GM21367 (cell line): ENCODE results near the gene OGT.
"Not testable (repeated sequence)": the region's sequence is repeated elsewhere in the genome, so short reads cannot be mapped to it uniquely, and the experiment has no call there.

Experiments
- ATAC-seq: cut with Tn5 transposase; IDR thresholded peaks from one replicate; pipeline ENCODE4 v1.9.1; 2021; ENCODE audit not compliant: unreplicated experiment

Gene OGT

DNA sequence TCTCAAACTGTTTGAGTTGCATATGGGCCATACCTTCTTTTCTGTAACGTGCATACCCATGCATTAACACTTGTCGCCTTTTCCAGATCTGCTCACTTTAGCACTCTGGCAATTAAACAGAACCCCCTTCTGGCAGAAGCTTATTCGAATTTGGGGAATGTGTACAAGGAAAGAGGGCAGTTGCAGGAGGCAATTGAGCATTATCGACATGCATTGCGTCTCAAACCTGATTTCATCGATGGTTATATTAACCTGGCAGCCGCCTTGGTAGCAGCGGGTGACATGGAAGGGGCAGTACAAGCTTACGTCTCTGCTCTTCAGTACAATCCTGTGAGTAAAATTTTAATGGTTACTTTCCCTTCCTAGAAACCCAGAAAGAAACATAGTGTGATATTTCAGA is 4.8 kb downstream of the OGT start:
- no peak for ATAC-seq

DNA sequence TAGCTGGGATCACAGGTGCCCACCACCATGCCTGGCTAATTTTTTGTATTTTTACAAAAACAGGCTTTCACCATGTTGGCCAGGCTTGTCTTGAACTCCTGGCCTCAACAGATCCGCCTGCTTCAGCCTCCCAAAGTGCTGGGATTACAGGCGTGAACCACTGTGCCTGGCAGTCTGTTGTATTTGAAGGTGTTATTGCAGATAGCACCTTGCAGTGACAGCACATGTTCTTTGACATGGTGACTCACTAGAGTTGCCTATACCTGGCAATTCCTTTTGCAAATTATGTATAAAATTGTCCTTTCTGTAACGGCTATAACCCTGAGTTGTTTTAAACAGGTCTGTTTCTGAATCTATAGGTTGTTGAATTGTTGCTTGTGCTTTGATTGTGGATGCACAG is 7.9 kb downstream of the OGT start:
- ATAC-seq, result peak; percentile 17

DNA sequence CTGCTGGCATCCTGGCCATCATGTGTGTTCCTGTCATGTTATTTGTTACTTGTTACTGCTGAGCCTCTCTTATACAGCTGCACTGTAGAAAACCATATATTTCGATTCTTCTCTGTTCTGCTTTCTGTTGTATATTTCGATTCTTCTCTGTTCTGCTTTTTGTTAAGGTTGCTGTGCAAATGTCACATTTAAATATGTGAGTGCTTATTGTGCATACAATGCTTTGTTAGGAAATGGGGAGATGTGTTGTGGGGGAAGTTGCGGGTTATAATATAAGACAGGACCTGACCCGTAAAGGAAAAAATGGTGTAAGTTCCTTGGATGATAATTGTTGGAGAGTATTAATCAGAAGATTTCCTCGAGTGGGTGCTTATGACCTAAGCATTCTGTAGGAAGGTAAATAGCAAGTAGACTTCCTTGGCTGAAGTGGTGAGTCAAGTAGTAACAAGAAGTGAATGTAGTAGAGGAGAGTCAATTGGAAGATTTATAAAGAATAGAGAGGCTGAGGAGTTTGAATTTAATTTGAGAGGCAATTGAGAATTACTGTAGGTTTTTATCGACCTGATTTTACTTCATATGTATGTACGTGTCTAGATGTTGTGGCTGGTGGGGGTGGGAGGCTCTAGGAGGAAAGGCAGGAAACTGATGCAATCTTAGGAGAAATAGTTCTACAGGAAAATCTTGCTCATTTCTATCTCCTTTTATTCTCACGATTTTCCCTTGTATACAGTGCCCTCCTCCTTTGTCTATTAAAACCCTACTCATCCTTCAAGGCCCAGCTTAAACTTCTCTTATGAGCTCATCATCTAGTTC is 8.5 kb downstream of the OGT start:
- peak; percentile 82 for ATAC-seq

GRCh38 chrX:71542411-71542810 is 9.5 kb downstream of the OGT start:
- no peak for ATAC-seq

DNA sequence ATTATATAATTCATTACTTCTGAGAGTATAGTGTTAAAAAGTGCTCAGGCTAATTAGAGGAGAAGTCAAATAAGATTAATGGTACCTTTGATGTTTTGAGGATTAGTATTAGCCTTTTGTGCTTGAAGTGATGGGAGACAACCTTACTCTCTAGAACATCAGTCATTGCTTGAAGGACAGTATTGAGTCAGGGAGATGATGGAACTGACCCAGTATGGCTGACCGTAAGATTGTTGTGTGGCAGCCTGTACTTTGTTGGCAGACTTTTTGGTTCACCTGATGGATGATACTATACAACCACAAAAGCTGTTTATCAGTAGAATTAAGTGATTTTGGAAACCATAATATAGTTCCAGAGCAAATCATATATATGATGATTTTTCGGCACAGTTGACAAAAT is 9.9 kb downstream of the OGT start:
- no peak for ATAC-seq

GRCh38 chrX:71543316-71543715 is 10.4 kb downstream of the OGT start:
- ATAC-seq, result no peak

DNA sequence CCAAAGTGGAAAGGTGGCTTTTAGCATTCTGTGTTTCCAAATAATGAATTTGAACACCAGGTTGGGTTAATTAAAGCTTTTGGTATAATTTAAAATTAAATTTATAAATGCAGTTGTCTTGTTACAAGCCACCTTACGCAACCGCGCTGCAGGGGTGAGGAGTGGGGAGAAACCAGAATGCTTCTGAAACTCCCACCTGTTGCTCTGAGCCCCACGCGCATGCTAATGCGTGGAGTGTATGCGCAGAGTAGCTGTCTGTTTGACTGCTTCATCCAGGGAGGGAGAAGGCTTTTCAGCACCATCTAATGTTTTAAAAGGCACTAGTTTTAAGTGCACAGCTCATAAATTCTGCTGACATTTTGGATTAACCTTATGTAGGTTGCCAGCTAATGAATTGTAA is 12.5 kb downstream of the OGT start:
- no peak for ATAC-seq

DNA sequence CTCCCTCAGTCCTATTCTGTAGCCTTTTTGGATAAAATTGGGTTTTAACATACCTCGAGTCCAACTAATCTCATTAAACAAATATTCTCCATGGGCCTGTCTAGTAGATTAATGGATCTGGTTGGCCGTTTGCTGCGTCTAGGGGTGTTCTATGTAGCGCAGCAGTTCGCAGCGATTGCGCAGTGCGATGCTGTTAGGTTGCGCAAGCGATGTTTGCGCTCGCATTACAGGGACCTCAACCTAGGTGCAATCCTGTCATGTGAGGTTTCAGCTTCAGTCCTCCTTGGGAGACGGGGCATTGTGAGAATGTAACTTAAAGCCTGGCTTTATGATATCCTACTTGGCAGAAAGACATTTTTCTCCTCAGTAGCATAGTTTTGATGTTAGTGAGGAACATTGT is 14.0 kb downstream of the OGT start:
- no peak for ATAC-seq

GRCh38 chrX:71547339-71547738 is 14.4 kb downstream of the OGT start:
- ATAC-seq, result no peak

DNA sequence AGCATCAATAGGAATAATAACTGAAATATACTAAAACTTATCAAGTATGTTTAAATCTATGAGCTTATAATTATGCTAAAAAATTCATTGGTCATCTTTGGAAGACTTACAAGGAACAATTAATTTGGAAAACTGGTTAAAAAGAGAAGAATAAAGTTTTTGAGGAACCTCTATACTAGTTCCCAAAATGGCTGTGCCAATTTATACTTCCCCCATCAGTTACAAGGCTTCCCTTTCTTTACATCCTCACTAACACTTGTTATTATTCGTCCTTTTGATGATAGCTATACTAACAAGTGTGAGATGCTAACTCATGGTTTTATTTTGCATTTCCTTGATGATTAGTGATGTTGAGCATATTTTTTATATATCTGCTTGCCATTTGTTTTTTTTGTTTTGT is 17.1 kb downstream of the OGT start:
- ATAC-seq, result no peak

DNA sequence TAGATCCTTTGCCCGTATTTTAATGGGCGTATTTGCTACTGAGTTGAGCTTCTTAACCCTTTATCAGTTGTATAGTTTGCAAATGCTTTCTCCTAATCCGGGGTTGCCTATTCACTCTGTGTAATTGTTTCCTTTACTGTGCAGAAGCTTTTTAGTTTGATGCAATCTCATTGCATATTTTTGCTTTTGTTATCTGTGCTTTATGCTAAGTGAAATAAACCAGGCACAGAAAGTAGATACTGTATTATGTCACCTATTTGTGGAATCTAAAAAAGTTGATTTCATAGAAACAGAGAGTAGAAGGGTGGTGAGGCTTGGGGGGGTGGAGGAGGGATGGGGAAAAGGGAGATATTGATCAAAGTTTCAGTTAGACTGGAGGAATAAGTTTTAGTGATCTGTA is 17.7 kb downstream of the OGT start:
- no peak for ATAC-seq

DNA sequence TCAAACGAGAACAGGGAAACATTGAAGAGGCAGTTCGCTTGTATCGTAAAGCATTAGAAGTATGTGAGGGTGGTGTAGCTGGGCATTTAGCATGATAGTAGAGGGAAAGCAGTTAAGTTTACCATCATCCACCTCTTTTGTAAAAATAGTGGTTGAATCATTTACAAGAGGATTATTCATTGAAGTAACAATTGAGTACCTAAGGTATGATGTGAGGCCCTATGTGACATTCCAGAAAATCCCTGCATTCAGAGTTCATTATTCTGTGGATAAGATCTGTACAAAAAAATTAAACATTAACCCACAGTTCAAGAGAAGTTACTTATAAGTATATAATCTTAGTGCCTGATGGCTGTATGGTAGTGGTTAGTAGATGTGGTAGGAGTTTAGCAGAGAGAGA is 23.1 kb downstream of the OGT start:
- no peak for ATAC-seq

DNA sequence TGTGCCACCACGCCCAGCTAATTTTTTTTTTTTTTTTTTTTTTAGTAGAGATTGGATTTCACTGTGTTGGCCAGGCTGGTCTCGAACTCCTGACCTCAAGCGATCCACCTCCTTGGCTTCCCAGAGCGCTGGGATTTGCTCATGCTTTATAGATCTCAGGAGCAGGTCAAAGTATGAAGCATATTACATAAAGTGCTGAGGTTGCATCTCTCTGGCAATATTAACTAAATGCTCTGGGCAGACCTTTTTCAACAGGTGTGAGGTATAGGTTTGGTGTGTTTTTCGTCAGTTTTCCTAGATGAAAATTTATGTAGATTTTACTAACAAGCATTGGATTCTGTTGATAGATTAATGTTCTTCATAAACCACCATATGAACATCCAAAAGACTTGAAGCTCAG is 26.0 kb downstream of the OGT start:
- ATAC-seq, result no peak

GRCh38 chrX:71559773-71560172 is 26.9 kb downstream of the OGT start:
- ATAC-seq, result not testable (repeated sequence)

GRCh38 chrX:71563921-71564320 is 31.0 kb downstream of the OGT start:
- no peak for ATAC-seq

DNA sequence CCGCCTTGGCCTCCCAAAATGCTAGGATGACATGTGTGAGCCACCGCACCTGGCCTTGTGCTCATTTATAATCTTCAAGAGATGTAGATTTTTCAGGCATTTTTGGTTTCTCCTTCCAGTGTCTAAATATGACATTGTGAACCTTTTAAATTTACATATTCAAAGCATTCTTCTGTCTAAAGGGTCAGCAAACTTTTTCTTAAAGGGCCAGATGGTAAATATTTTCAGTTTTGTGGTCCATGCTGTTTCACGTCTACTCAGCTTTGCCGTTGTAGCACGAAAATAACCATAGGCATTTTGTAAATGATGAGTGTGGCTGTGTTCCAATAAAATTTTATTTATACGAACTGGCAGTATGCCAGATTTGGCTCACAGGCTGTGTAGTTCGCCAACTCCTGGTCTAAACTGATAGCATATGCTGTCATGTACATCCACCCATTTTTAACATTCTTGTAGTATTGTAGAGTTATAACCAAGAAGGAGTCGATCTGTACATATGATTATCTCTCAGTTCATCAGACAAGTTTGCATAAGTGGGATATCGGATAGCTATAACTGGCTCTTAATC is 32.7 kb downstream of the OGT start:
- ATAC-seq, result no peak

- ATAC-seq, result not testable (repeated sequence)
Observed at GRCh38 chrX:71571390-71571789, 38.5 kb downstream of the OGT start.

- ATAC-seq, result no peak
Observed at GRCh38 chrX:71573590-71573989, 40.7 kb downstream of the OGT start.

GRCh38 chrX:71577682-71578081 is 44.8 kb downstream of the OGT start:
- ATAC-seq, result no peak

DNA sequence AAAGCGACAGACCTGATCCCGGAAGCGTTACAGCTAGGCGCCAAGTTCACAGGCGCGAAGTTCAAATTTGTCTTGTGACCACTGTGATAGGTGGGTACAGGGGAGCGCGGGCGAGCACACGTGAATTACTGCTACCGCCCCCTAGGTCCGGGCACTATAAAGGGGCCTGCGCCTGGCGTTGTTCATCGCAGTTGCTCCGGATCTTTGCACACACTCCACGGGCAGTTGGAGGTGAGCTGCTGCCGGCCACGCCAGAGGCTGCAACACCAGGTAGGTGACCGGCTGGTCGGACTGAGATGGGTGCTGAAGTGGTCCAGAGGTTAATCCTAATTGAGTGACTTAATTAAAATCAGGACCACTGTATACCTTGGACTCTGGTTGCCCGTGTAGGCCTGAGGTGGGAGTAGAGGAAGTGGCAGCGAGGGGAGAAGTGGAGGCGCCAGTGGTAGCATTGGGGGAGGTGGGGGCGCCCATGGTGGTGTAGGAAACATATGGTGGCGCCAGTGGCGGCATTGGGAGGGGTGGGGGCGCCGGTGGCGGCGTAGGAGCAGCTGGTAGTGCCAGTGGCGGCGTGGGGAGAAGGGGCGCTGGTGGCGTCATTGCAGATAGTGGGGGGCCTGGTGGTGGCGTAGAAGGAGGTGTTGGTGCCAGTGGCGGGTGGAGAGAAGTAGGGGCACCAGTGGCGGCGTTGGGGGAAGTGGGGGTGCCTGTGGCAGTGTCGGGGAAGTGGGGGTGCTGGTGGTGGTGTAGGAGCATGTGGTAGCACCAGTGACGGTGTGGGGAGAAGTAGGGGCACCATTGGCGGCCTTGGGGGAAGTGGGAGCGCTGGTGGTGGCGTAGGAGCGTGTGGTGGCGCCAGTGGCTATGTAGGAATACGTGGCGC is 45.6 kb downstream of the OGT start, which contains the start of gene GCNA:
Gene GCNA (plus strand): TSS at position 185 of the 883 bp plus-strand sequence. CDS start 2,385 bp downstream, outside the sequence.
- no peak for ATAC-seq

- ATAC-seq, result no peak
Observed at GRCh38 chrX:71579136-71579989, 46.5 kb downstream of the OGT start.
